ENCODE measurements around the gene GRIK5.

GRIK5 gene

GRCh38 chr19:42078058-42078457, 8.1 kb upstream of the GRIK5 start:
- H3K4me3 ChIP-seq (ENCODE audit: control insufficient read depth, low read depth, low read length) = no peak overlapping the region
- DNase-seq (ENCODE audit: low read depth) = no peak
- no peak for TF ChIP-seq CTCF (conservative IDR thresholded peaks at IDR 0.05; ENCODE audit: control insufficient read depth, insufficient read depth, low read depth, low read length)

GRCh38 chr19:42076380-42076944, 6.5 kb upstream of the GRIK5 start:
- no peak for TF ChIP-seq CTCF (conservative IDR thresholded peaks at IDR 0.05; ENCODE audit: control insufficient read depth, insufficient read depth, low read depth, low read length)
- H3K4me3 ChIP-seq (ENCODE audit: control insufficient read depth, low read depth, low read length) = peak overlapping the region; percentile 76
- no peak for DNase-seq (ENCODE audit: low read depth)

GRCh38 chr19:42075616-42076379, 5.8 kb upstream of the GRIK5 start, which contains the start of gene ZNF574:
TSS of gene ZNF574 (plus strand) at chr19:42076166. CDS start at chr19:42078607, 2,441 bp downstream.
- TF ChIP-seq CTCF (conservative IDR thresholded peaks at IDR 0.05; ENCODE audit: control insufficient read depth, insufficient read depth, low read depth, low read length) = no peak

GRCh38 chr19:42075364-42075615, 5.3 kb upstream of the GRIK5 start:
- no peak for TF ChIP-seq CTCF (conservative IDR thresholded peaks at IDR 0.05; ENCODE audit: control insufficient read depth, insufficient read depth, low read depth, low read length)
- peak overlapping the region; percentile 90 for H3K4me3 ChIP-seq (ENCODE audit: control insufficient read depth, low read depth, low read length)
- no peak for DNase-seq (ENCODE audit: low read depth)

More at GRCh38 chr19:42075616-42076379, 5.8 kb upstream of the GRIK5 start, which contains the start of gene ZNF574:
- DNase-seq (ENCODE audit: low read depth) = peak; percentile 99
- peak within 1 kb of the TSS; percentile 90 for H3K4me3 ChIP-seq (ENCODE audit: control insufficient read depth, low read depth, low read length)

- peak; percentile 28 for DNase-seq (ENCODE audit: low read depth)
- peak overlapping the region; percentile 90 for H3K4me3 ChIP-seq (ENCODE audit: control insufficient read depth, low read depth, low read length)
- TF ChIP-seq CTCF (conservative IDR thresholded peaks at IDR 0.05; ENCODE audit: control insufficient read depth, insufficient read depth, low read depth, low read length) = no peak
Measured at GRCh38 chr19:42074513-42075363, 4.7 kb upstream of the GRIK5 start.

- TF ChIP-seq CTCF (conservative IDR thresholded peaks at IDR 0.05; ENCODE audit: control insufficient read depth, insufficient read depth, low read depth, low read length) = no peak
- no peak for DNase-seq (ENCODE audit: low read depth)
- no peak overlapping the region for H3K4me3 ChIP-seq (ENCODE audit: control insufficient read depth, low read depth, low read length)
Measured at GRCh38 chr19:42071247-42071646, 1.2 kb upstream of the GRIK5 start.

Measured in fibroblast of mammary gland (primary cell).